IPS DF 4.7 (cell line): ENCODE data around the gene SPATS2L.
"Not testable (repeated sequence)": the region's sequence is repeated elsewhere in the genome, so short reads cannot be mapped to it uniquely, and the experiment has no call there.

ENCODE experiments used
- DNase-seq: peaks from one replicate; pipeline ENCODE4 v3.0.0-alpha.2; 2013; ENCODE audit warnings: low spot score; ENCODE audit errors: extremely low read depth

Gene SPATS2L

DNA sequence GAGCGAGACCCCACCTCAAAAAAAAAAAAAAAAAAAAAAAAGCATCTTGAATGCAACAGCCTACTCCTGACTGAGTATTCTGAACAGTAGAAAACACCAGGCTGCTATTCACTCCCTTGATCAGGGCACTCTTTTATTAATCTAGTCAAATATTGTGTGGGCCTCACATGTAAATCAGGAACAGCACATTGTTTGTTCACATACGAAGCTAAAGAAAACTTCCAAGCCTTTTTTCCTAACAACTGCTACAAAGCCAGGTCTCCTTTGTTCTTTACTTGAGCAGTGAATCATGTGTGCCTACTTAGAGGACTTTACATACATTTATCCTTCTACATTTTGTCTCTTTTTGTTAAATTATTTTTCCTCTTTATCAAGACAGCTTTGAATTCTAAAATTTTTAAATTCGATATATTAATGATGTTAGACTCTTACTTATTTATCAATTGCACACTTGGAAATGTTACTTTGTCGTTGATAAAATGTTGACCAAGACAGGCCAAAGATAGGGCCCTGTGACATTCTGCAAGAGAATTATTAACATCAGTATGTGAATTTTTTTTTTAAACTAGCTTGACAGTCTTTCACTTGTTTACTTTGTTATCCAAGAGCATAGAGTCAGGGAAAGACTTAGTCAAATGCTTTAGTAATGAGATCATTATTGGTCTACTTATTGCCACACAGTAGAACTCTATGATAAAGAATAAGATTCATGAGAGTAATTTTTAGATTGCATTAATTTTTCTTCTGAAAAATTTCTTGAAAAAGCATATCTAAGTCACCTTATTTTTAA, 13.2 kb downstream of the SPATS2L start:
- no peak for DNase-seq

DNA sequence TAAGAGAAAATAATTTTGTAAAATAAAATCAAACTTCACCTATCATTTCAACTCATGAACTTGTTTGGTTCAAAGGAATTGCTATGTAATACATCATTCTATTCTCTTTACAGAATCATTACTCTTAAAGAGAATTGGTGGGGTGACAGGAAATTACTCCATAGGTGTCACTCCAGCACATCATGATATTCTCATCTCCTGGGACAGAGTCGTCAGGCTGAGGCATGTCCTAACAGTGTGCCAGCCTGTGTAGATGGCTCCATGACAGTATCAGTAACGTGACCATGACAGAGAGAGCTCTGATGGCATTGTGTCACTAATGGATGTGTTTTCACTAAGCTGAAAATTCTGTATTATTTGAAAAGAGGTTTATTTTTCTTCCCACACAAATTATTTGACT, 13.9 kb downstream of the SPATS2L start:
- DNase-seq: no peak

DNA sequence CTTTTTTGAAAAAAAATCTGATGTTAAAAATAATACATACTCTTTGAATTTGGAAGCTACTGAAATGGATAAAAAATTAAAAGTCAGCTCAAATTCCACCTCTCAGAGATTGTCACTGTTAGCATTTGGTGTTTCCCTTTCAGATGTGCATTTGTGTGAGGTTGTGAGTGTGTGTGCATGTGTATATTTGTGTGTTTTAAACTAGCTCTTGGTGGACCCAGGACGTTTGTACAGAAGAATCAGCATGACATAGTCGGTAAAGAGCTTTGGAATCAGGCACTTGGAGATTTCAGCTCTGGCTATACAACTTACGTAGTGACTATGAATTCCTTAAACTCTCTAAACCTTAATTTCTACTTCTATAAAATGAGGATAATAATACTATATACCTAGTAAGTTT, 14.5 kb downstream of the SPATS2L start:
- DNase-seq: no peak

DNA sequence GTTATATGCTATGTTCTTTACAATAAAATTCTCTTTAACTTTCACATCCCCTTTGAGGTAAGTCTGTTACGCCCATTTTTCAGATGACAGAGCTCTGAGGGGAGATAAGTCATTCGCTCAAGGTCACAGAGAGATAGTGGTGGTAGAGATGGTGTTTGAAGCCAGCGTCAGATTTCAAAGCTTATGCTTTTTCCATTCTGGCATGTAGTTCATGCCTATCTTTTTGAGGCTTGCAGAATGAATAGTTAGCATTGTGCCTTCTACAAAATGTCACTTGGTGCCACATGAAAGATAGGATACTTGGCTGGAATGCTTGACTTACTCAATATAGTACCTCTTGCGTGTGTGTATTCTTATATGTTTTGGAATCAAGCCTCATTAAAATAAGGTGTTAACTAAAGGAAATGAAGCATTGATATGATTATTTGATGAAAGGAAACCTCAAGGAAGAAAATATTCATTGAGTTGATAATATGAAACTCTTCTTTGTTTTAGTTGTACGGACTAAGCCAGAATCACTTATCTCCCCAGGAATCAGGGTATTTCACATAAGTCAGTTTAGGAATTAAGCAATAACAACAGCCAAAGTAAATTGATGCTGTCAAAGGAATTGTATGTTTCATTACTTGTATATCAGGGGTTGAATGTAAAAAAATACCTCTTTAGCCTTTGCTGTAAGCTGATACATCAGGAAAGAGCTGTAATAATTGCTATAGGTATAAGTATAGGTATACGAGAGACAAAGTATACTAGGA, 15.5 kb downstream of the SPATS2L start:
- no peak for DNase-seq

DNA sequence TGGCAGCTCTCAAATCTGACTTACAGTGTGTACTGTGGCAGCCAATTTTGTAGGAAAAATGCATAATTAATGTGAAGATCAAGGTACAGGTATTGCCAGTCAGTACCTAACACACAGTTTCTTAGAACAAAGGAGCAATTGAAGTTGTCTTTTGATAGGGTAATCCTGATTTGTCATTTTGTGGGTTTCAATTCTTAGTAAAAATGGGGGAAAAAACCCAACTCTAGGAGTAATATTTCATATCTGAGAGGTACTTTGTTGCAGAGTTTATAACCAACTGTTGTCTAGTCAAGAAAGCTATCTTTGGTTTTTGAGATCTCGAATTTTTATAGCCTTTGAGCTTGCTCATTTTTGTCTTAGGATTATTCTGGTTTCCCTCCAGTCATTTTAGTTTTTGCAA, 16.1 kb downstream of the SPATS2L start:
- no peak for DNase-seq

DNA sequence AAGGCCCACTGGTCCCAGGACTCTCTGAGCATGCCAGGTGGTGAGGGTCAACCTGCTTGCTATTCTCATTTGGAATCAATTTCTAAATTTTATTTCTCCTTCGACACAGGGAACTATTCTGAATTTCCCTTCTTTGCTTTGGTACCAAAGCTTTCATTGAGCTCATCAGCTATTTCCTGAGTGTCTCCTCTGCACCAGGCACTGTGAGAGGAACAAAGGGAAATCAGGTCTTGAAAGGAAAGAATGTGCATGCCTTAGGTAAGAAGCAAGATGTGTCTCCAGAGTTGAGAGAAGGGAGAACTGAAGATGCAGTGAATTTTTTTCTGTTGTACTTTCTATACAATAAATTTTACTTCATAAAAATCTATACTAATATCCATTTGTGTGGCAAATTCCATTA, 17.9 kb downstream of the SPATS2L start:
- DNase-seq: no peak

DNA sequence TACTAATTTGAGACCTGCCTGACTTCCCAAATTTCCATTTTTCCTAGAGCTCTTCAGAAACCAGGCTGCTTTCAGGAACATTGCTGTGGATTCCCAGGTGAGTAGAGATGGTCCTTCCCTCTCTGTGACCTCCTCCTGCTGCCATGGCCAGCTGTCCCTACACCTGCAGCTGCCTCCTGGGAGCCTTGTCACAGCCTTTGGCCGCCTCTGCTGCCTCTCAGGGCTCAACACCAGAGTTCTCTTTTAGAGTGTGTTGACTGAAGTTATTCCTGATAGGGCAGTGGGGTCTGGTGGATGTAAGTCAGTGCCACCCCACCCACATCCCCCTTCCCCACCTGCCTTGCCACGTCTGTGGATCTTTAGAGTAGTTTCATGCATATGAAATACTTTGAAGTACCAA, 22.9 kb downstream of the SPATS2L start:
- no peak for DNase-seq

DNA sequence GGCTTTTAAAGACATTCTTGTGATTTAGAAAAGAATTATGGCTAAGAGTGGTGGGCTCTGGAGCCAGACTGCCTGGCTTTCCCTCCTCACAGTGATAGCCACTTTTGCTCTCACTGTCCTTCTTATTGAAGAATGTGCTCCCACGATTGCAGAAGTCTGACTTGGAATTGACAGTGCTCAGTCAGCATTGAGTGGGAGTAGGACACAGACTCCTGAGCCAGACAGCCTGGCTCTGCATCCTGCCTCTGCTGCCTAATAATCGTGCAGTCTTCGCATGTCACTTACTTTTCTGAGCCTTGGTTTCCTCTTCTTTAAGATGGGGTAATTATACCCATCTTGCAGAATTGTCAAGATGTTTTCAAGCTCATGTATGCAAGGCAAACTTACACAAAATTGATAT, 23.3 kb downstream of the SPATS2L start:
- no peak for DNase-seq

DNA sequence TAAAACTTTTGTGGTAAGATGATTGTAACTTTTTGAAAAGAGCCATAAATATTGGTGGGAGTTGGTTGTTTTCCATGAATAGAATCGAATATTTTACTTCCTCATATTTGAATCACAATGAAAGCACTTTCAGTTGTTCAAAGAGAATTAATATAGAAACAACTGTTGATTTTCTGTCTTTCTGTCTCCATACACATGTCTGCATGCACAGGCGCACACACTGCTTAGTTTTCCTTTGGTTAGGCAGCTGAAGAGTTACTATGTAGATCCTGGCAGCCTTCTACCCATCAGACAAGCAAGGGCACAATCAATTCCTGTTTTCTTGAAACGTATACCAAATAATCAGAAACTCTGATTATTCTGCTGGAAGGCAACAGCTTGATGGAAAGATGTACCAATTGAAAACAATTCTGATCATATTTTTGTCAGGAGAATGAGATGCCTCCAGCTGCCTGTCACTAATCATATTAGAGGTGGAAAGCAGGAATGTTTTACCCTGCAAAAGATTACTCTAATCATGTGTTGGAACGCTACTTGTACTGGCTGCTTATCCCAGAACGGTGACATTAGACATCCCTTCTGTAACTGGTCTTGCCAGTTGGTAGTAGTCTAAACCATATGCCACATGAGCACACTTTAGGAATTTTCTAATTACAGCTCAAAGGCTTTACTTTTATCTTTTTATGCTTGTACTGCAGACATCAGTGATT, 24.0 kb downstream of the SPATS2L start:
- DNase-seq: no peak

DNA sequence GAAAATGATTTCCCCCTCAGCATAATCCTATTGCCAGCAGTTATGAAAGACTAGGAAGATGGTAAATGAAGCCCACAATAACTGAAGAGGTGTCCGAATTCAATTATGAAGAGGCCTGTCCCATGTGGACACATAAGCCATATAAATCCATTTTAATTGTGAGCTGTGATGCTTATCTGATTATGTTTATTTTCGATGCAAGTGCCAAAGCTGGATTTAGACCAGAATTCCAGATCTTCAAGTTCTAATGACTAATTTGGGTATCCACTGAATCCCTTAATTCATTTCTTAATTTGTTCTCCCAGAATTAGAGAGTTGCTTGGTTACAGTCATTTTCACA, 24.5 kb downstream of the SPATS2L start:
- DNase-seq: no peak

DNA sequence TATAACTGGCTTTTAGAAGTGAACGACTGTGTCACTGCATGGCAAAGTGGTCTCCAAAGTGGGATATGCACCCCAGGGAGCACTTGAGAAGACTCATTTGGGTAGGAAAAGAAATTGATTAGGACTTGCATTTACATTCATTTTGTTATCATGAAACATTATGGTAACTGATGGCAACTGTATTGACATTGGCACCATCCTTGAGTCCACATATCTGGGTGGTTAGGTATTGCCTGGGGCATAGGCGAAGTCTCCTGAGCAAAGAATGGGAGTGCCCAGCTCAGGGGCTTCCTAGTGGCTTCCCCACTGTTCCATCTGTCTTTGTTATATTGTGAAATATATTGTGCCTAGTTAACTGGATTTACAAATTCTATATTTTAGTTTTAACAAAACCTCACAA, 29.2 kb downstream of the SPATS2L start:
- no peak for DNase-seq

DNA sequence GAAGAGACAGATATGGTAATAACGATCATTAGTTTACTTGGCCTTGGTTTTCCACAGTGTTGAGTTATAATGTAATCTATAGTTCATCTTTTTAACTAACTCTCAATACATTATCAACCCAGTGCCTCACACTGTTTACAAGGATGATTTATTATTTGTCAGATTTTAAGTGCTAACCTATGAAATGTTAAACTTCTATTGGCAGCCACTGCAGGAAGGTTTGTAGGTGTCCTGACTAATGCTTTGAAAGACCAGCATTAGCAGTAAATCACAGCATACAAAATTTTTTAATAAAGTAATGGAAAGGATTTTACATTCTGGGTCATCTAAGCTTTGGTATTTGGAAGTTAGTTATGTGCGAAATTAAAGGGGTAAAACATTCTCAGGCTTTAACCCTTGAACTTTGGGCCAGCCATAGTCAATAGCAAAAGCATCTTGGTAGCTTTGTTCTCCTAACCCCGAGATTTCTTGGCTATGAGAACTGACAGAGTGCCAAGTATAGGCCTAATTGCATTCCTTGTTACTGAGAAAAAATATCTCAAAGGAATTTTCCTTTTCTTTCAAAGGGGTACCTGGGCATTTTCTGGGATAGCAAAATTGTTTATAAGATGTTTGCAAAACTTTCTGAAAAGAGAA, 30.6 kb downstream of the SPATS2L start:
- DNase-seq: no peak

DNA sequence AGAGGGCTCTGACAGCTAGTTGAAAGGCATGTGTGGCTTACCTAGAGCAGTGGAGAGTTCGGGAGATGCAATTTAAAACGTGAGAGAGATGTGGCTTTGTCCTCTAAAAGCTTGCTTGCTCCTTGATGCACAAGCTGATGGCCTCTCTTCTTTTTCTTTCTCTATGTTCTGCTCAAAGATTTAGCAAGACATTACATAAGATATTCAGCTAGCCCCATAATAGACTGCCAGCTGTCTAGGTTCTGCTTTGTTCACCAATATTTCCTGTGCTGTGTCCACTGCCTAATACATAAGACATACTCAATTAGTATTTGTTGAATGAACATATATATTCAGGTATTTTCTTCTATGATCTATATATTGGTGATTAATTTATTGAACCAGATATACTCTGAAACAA, 31.1 kb downstream of the SPATS2L start:
- no peak for DNase-seq

DNA sequence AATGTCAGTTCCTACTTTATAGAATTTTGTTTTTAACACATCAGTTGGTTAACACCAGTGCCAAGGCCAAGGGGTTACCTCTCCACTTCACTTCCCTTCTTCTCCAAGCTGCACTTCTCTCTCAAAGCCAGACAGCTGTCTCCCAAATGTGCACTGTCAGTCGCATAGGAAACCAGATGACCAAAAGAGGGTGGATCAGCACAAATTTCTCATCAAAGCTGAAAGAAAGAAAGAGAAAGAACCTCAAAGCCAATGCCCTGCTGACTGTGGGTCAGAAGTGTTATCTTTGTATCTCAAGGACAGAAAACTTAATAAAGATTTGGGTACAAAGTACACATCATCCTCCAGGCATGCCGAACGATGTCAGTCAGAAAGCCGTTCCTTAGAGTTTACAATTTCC, 32.2 kb downstream of the SPATS2L start:
- DNase-seq: no peak

DNA sequence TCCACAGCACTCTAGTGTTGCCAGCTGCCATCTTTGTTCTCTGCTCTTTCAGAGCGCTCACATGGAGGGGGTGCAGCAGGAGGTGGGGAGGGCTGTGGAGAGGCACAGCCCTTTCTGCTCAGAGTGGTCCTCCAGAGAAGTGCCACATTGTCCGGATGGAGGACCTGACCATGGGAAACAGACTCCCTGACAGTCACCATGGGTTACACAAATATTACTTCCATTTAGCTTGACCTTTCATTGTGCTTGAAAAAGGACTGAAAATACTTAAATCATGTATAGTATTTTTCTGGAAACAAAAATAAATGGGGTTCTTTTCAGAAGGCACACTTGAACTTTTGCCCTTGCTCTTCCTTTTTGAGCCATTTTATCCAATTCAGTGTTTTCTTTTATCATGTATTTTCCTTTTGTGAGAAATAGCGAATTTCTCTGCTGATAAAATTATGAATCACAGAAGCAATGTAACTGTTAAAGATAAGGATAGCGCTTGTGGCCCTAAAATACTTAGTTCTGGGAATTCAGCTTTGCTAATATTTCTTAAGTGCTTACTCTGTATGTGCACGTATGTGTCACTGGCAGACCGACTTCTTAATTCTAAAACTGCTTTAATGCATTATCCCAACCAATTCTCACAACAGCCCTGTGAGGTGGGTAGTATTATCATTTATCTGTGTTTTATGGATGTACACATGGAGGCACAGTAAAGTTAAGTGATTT, 34.2 kb downstream of the SPATS2L start:
- DNase-seq: no peak

DNA sequence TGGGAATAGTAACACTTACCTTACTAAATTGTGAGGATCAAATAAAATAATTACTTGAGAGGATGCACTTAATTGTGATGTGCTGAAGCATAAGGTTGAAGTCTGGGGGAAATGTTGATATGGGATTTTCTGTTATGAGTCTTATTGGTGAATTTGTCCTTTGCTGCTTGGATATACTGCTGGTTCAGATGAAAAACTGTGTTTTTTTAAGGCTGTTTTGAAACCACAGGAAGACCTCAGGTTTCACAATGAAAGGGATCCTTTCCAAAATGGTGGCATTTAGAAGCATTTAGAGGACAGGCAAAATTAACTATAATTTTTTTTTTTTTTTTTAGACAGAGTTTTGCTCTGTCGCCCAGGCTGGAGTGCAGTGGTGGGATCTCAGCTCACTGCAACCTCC, 34.9 kb downstream of the SPATS2L start:
- DNase-seq: no peak

DNA sequence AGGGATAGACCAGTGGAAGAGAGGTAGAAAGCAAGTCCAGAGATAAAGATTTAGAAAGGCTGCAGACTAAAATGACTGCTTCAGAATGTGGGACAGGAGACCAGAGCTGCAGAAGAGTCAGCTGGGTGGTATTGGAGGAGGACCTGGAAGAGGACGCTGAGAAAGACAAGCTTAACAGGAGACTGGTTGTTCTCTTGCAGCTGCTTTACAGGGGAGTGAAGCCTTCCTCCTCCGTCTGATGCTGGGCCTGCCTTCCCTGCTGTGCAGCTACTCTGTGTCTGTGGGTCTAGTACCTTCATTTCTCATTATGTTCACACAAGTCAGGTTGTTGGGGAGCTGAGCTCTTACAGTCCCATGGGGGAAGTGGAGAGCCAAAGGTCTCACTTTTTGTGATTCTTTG, 35.7 kb downstream of the SPATS2L start:
- no peak for DNase-seq

DNA sequence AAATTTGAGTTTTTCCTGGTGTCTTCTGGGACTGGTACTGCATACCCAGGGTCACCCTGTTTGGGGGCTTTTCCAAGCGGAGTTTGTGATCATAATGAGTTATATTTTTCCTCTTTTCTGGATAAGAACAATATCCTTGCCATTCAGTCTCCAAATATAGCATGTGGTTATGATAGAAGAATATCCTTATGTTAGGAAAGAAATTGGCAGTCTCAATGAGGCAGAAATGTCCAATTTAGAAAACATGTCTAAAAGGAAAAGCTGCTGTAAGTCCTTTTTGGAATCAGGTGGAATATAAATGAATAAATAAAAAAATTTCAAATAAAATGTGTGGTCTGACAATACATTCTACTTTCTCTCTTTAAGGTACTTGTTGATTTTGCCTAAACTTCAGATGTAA, 36.2 kb downstream of the SPATS2L start:
- DNase-seq: no peak

DNA sequence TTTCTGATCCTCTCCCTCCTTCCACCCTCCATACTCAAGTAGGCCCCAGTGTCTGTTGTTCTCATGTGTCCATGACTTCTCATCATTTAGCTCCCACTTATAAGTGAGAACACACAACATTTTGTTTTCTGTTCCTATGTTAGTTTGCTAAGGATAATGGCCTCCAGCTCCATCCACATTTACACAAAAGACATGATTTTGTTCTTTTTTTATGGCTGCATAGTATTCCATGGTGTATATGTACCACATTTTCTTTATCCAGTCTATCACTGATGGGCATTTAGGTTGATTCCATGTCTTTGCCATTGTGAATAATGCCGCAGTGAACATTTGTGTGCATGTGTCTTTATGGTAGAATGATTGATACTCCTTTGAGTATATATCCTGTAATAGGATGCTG, 37.7 kb downstream of the SPATS2L start:
- DNase-seq: not testable (repeated sequence)

DNA sequence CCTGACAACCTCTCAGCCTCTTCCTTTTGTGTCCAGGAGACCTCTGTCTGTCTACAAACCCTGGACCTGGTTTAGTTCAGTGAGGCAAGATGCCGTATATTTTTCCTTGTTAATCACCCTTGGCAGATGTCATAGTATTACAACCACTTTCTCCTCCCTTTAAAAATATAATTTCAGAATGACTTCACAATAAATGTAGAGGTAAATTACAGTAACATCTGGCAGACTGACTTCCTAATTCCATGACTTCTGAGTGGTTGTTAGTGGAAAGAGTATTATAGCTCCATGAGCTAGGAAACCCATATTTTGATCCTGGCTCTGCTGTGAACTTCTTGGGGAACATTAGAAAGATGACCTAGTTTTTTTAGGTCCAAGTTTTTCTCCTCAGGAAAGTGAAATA, 39.5 kb downstream of the SPATS2L start:
- no peak for DNase-seq

DNA sequence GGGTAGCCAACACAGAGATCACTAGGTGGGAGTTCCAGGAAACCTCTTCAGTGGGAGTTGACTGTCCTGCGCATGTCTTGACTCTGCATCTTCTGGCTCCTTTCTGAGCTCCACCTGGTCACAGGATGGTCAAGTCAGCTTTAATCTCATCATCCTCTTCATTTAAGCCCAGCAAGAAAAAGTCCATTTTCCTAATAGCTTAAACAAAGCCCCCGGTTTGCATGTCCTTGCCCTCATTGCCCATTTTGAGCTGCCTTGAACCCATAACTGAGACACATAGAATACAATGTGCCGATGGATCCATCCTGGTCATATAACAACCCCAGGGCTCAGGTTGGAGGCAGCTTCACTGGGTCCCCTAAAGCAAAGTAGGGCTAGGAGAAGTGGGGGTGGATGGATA, 40.8 kb downstream of the SPATS2L start:
- DNase-seq: no peak
